Anterior cingulate cortex (tissue), 58 donors: ENCODE measurements around the gene AGK.

ENCODE experiments used
- DNase-seq, 58 donors: peaks; one replicate each; lab custom pipeline; 2025; lab: John Stamatoyannopoulos, UW

AGK gene

GRCh38 chr7:141551094-141551781 lies at the start of gene AGK:
AGK (plus strand) TSS chr7:141551410; CDS start chr7:141555467, 4,057 bp downstream.
- DNase-seq, result peak in 56 of 58 donors; percentile 13 to 87 (median 62)

GRCh38 chr7:141501451-141501850 lies 49.8 kb upstream of the AGK start:
- DNase-seq, result no peak

- peak in 1 of 58 donors; percentile 8 for DNase-seq
Measured at GRCh38 chr7:141511316-141511675, 39.9 kb upstream of the AGK start.

- DNase-seq, result peak in 35 of 58 donors; percentile 1 to 53 (median 10)
Measured at GRCh38 chr7:141511676-141512396, 39.4 kb upstream of the AGK start.

- no peak for DNase-seq
Measured at GRCh38 chr7:141512597-141512996, 38.6 kb upstream of the AGK start.

GRCh38 chr7:141513720-141514119 lies 37.5 kb upstream of the AGK start:
- peak in 2 of 58 donors; percentile 9 to 55 for DNase-seq

- DNase-seq, result peak in 2 of 58 donors; percentile 2 to 7
Measured at GRCh38 chr7:141515941-141516340, 35.3 kb upstream of the AGK start.

- DNase-seq, result no peak
Measured at GRCh38 chr7:141519623-141520022, 31.6 kb upstream of the AGK start.

GRCh38 chr7:141522657-141523342 lies 28.4 kb upstream of the AGK start:
- DNase-seq, result no peak

GRCh38 chr7:141525973-141526514 lies 25.2 kb upstream of the AGK start:
- no peak for DNase-seq

- DNase-seq, result no peak
Measured at GRCh38 chr7:141527076-141527475, 24.1 kb upstream of the AGK start.

GRCh38 chr7:141528399-141528798 lies 22.8 kb upstream of the AGK start:
- DNase-seq, result no peak

- peak in 55 of 58 donors; percentile 9 to 85 (median 56) for DNase-seq
Measured at GRCh38 chr7:141533149-141533949, 17.9 kb upstream of the AGK start.

- DNase-seq, result no peak
Measured at GRCh38 chr7:141534757-141535737, 16.2 kb upstream of the AGK start.

GRCh38 chr7:141537906-141538305 lies 13.3 kb upstream of the AGK start:
- DNase-seq, result no peak

GRCh38 chr7:141541375-141541774 lies 9.8 kb upstream of the AGK start:
- no peak for DNase-seq

GRCh38 chr7:141544831-141545230 lies 6.4 kb upstream of the AGK start:
- DNase-seq, result no peak

- DNase-seq, result no peak
Measured at GRCh38 chr7:141549582-141549981, 1.6 kb upstream of the AGK start.
